IPS-NIHi11 (cell line): ENCODE measurements around the gene SCYL1.
A peak's percentile ranks its signal among the peaks of the same experiment; 100 is the strongest.

Source experiments
- DNase-seq: peaks from one replicate; pipeline ENCODE4 v3.0.0; 2012; ENCODE audit warnings: mixed read lengths, low spot score

The SCYL1 gene

GRCh38 chr11:65524741-65525545 is at the start of gene SCYL1:
Gene SCYL1 (plus strand): TSS chr11:65525083. CDS start chr11:65525154, 71 bp downstream.
- peak; percentile 94 for DNase-seq

GRCh38 chr11:65476632-65477148 is 48.2 kb upstream of the SCYL1 start:
- DNase-seq: no peak

GRCh38 chr11:65477149-65477965 is 47.5 kb upstream of the SCYL1 start:
- DNase-seq: peak; percentile 98

- no peak for DNase-seq
These were observed 46.3 kb upstream of the SCYL1 start for GRCh38 chr11:65478388-65479183.

GRCh38 chr11:65479184-65480145 is 45.4 kb upstream of the SCYL1 start:
- no peak for DNase-seq

GRCh38 chr11:65482306-65482850 is 42.5 kb upstream of the SCYL1 start:
- DNase-seq: no peak

- DNase-seq: no peak
These were observed 39.0 kb upstream of the SCYL1 start for GRCh38 chr11:65485920-65486219.

GRCh38 chr11:65486570-65487466 is 38.1 kb upstream of the SCYL1 start:
- DNase-seq: no peak

GRCh38 chr11:65487467-65488272 is 37.2 kb upstream of the SCYL1 start:
- peak; percentile 94 for DNase-seq

- no peak for DNase-seq
These were observed 36.4 kb upstream of the SCYL1 start for GRCh38 chr11:65488273-65489034.

GRCh38 chr11:65489035-65489705 is 35.7 kb upstream of the SCYL1 start:
- no peak for DNase-seq

GRCh38 chr11:65489706-65490320 is 35.1 kb upstream of the SCYL1 start:
- DNase-seq: no peak

GRCh38 chr11:65491163-65491465 is 33.8 kb upstream of the SCYL1 start:
- DNase-seq: no peak

- no peak for DNase-seq
These were observed 33.1 kb upstream of the SCYL1 start for GRCh38 chr11:65491614-65492386.

- no peak for DNase-seq
These were observed 32.6 kb upstream of the SCYL1 start for GRCh38 chr11:65492387-65492636.

- DNase-seq: no peak
These were observed 32.1 kb upstream of the SCYL1 start for GRCh38 chr11:65492637-65493366.
